ENCODE results near the gene ZNF33B.

The ZNF33B gene

DNA sequence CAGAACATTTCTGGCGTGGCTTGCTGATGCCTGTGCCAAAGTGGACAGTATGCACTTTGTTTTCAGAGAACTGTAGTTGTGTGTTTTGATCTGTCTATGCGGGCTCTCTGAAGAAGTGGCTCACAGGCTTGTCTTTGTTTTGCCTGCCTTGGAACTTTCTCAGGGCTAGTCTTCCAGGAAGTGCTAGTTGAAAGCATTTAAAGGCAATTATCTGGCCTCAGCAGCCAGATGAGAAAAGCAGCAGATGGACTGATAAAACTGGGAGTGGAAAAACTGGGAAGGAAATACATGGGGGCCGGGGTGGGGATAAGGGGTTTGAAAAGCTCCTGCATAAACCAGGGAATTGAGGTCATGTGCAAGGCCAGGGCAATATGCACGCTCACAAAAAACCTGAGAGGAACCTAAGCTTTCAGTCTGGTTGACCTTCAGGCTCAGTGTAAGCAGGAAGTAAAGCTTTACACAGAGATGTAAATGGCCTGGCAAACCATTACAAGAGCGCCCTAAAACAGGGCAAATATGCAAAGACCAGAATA lies 94.5 kb downstream of the ZNF33B start:
- in situ Hi-C loops (cut with MboI; ENCODE audit: low sequenced_read_pairs, unreplicated experiment) = no loop called here
- TF ChIP-seq, protein P1, sequence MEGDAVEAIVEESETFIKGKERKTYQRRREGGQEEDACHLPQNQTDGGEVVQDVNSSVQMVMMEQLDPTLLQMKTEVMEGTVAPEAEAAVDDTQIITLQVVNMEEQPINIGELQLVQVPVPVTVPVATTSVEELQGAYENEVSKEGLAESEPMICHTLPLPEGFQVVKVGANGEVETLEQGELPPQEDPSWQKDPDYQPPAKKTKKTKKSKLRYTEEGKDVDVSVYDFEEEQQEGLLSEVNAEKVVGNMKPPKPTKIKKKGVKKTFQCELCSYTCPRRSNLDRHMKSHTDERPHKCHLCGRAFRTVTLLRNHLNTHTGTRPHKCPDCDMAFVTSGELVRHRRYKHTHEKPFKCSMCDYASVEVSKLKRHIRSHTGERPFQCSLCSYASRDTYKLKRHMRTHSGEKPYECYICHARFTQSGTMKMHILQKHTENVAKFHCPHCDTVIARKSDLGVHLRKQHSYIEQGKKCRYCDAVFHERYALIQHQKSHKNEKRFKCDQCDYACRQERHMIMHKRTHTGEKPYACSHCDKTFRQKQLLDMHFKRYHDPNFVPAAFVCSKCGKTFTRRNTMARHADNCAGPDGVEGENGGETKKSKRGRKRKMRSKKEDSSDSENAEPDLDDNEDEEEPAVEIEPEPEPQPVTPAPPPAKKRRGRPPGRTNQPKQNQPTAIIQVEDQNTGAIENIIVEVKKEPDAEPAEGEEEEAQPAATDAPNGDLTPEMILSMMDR (IDR thresholded peaks at IDR 0.05; ENCODE audit: borderline replicate concordance, control extremely low read depth, extremely low read depth, insufficient read depth, missing control alignments) = no peak
- DNase-seq (ENCODE audit: low spot score) = no peak
